Testis (tissue), 2 donors: ENCODE measurements around the gene ALPL.

Experiments used
- POLR2A ChIP-seq: fragments of 450-650 bp; IDR thresholded peaks from one replicate; pipeline ENCODE4 v1.6.1; 2017; ENCODE audit warnings: antibody characterized with exemption, mild to moderate bottlenecking, moderate library complexity
- TF ChIP-seq, protein P1 (sequence below), 3 experiments: fragments of 450-650 bp in 2 of 3; fragments of 200-600 bp in 1 of 3; sonication (generic) in 1 of 3; IDR thresholded peaks; one replicate each; pipeline ENCODE4 v1.5.1; 2016 to 2019; ENCODE audit warnings: antibody characterized with exemption in 3 of 3, mild to moderate bottlenecking in 2 of 3, moderate library complexity in 1 of 3

GRCh38 chr1:21532992-21533534, 23.8 kb downstream of the ALPL start:
- TF ChIP-seq POLR2A: no peak
- TF ChIP-seq, protein P1, sequence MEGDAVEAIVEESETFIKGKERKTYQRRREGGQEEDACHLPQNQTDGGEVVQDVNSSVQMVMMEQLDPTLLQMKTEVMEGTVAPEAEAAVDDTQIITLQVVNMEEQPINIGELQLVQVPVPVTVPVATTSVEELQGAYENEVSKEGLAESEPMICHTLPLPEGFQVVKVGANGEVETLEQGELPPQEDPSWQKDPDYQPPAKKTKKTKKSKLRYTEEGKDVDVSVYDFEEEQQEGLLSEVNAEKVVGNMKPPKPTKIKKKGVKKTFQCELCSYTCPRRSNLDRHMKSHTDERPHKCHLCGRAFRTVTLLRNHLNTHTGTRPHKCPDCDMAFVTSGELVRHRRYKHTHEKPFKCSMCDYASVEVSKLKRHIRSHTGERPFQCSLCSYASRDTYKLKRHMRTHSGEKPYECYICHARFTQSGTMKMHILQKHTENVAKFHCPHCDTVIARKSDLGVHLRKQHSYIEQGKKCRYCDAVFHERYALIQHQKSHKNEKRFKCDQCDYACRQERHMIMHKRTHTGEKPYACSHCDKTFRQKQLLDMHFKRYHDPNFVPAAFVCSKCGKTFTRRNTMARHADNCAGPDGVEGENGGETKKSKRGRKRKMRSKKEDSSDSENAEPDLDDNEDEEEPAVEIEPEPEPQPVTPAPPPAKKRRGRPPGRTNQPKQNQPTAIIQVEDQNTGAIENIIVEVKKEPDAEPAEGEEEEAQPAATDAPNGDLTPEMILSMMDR (IDR thresholded peaks at IDR 0.05): no peak
